Stimulated activated CD4-positive, alpha-beta T cell treated with anti-CD3 and anti-CD28 coated beads, Interleukin-1b, Interleukin-23, amount 100 ng/mL, for 24 hours (primary cell): ENCODE data around the gene GINS1.
A peak's percentile ranks its signal among the peaks of the same experiment; 100 is the strongest.
"Not testable (repeated sequence)": the region's sequence is repeated elsewhere in the genome, so short reads cannot be mapped to it uniquely, and the experiment has no call there.

Source experiments
- DNase-seq, 4 experiments: peaks; one replicate each; pipeline ENCODE4 v3.0.0-alpha.2; 2020; ENCODE audit warnings: low read depth in 4 of 4, low spot score in 1 of 4

The GINS1 gene

DNA sequence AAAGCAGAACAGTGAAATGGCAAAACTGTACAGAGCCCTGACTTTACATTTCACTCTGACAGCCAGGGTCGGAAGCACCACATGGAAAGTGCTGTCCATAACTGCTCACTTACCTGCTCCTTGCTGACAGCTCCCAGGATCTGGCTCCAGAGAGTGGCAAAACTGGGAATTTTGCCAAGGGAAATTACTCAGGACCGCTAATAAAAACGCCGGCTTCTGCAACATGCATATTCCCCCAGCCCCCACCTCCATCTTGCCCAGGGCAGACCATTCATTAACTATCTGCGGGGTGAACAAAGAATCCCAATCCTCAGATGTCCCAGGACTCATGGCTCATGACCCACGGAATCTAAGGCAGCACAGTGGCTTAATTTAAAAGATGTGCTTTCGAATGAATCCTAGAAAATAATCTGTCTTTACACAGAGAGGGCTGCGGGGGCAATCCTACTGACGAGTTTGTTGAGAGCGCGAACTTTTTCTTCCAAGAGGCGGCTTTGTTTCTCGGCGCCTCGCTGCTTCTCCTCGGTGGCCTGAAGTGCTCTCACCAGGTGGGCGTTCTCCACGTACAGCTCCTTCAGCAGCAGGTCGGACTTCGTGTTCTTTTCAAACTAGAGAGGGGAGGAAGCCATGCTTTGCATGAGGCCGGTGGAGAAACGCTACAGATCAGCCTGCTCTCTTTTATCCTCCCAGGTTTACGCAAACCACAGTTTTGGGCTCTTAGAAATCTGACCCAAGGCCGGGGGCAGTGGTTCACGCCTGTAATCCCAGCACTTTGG, 45.8 kb downstream of the GINS1 start:
- DNase-seq: no peak

DNA sequence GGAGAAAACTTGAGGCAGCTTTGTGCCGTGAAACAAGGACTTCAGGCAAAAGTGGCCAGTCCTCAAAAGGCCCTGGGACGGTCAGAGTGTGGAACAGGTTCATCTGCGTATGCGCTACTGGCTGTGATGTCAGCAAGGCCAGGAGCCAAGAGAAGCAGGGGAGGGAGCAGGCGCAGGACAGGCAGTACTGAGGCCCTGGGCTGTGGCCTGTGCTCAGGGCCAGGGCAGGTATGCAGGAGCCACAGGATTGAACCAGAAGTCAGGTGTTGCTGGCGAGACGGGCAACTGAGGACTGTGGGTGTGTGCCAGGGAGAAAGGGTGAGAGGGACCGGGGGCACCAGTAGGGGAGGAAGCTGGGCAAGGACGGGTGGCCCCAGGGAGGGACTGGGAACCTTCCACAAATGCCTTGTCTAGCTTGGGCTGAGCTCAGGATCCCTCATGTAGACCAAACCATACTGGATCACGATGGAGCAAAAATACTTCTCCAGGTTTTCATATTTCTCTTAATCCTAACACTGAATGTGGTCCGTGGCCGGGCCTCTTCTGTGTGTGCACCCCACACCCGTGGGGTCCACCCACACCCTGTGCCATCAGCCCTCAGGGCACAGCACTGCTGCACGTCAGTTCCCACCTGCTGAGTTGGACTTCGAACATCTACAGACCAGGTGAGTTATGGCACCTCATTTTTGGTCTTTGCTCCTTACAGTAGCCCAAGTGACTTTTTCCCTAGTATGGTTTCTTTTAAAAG, 46.9 kb downstream of the GINS1 start:
- no peak for DNase-seq

DNA sequence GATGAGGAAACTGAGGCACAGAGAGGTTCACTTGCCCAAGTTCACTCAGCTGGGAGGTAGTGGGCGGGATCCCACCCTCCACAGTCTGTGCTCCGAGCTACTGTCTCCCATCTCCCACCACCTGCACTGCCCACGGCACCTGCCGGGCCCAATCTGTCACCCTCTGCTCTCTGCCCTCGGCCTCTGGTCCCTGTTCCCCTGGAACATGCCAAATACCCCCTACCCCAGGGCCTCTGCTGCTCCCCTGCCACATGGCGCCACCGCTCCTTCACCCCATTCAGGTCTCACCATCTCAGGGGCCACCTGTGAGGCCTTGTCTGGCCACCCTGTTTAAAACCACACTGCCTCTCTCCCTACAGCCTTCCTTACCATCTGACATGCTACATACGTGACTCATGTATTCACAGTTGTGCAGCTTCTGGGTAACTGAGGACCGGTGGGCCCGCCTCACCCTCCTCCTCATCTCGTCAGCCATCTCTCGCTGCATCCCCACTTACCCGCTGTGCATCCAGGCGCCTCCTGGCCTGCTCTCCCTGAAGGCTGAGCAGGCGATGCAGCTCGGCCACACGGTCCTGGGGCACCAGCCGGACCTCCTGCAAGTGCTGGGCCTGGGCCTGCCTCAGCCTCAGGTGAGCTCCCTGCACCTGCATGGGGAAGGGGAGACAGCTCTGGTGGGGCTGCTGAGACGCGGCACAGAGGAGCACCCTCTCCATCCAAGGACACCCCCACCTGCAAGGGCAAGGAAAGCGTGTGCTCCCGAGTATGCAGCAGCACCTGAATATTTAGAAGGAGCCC, 50.6 kb downstream of the GINS1 start:
- no peak for DNase-seq

DNA sequence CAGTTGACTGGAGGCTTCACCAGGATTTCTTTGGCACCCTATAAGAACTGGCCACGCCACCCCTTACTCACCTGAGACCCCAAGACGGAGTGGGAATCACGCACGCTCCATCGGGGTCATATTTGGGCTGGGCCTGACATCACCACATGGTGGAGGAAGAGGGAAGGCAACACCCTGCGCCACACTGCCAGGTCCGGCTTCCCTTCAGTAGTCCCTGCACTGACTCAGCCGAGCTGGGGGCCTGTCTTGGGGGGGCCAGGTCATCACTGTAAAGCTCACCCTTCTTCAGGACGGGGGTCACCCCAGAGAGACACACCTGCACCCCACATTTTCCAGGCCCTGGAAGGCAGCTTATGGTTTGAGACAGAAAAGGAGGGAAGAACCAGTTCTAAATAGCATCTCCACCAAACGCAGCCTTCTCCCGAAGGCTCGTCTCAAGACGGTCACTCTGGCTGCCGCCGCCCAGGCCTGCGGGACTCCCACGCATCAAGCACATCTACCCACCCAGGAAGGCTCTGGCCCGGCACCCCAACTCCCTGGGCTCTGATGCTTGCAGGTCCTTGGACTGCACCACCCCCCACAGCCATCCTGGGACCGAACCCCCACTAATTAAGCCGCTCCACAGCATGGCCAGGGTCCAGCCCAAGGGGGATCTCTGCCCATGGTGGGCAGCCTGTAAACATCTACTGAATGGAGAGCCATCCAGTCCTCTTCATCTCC, 51.8 kb downstream of the GINS1 start:
- no peak for DNase-seq

DNA sequence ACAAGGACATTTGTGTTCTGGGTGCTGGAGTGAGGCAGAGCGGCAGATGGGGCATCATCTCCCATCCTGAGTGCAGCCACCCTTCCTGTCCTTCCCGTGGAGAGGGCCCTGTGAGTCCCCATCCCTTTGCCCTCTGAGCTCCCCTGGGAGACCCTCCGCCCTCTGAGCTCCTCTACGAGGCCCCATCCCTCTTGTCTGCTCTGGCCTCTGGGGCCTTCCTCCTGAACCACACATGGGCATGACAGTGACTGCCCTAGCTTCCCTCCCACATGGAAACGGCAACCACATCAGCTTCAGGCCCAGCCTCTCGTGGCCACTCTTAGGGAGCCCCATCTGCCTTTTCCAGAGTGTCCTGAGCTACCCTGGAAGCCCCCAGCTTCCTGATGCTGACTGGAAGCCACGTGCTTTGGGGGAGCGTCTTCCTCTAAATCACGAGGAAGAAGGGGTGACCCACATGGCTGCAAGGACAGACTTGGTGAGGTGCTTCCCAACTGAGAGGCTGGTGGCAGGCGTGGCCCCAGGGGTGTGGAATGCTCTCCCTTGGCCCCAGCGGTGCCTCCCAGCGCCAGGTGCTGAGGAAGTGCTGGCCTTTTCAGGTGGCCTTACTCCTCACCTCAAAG, 52.6 kb downstream of the GINS1 start:
- no peak for DNase-seq

DNA sequence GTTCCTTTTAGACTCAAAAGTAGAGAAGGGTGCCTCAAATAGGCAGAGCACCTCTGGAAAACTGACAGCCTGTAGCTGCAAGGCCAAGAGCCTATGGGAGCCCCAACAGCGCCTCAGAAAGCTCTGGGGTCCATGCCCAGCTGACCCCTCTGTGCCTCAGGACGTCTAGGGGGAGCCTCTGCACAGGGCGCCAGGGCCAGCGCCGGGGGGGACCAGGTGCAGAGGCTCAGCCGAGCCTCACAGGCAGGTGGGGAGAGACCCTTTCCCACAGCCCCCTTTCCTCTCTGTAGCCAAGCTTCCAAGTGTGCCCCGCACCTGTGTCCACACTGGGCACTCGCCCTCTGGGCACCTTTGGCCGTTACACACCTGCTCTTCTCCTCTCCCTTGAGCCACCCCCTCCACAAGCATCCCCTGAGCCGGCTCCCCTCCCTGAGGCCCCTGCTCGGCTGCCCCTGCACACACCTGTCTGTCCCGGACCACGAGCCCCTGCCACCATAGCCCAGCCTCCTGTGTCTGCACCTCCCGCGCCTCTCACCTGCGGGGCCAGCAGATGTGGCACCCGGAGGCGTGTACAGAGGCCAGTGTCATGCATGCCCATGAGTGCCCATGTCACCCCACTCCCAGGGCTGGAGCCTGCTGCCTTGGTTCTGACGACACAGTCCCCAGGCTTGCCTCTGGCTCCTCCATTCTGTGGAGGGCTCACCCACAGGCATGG, 53.2 kb downstream of the GINS1 start:
- no peak for DNase-seq

DNA sequence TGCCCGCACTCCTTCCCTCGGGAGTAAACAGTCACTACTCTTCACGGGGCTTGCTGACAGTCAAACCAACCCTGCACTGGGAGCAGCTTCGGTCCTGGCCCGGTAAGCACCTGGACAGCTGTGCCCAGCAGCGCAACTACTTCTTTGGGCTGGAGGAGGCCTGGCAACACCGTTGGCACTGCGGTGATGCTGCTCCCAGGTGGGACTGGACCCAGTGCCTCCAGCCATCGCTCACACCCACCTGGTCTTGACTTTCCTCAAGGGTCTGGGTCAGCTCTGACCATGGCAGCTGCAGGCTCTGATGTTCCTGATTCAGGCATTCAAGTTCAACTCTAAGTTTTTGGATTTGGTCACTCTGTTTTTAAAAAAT, 53.8 kb downstream of the GINS1 start:
- DNase-seq: no peak

DNA sequence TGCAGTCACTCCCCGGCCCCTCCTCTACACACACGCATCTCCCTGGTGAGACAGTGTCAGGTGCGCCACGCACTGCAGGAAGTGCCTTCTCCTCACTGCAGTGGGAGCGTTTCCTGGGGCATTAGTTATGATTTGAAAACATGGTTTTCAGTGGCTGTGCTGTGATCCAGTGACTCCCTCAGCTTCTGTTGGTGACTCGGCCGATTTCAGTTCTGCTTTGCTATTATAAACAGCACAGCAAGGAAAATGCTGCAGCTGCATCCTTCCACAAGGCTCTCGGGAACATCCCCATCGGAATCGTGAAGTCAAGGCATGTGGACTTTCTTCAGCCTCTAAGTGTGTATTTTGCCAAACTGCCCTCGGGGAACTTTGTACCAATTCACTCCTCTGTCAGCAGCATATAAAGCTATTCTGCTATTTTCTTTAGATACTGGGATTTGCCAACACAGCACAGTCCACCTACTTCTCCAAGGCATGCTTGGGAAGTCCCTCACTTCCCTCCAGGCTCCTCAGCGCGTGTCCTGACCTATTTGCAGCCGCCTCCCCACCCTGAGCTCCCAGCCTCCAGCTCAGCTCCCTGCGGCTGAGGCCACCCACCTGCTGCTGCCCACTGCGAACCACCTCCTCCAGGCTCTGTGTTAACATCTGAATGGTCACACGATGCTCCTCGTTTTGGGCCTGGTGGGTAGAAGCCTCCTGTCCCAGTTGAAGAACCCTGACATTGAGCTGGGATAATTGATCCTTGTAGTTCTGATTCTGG, 54.5 kb downstream of the GINS1 start:
- no peak for DNase-seq

DNA sequence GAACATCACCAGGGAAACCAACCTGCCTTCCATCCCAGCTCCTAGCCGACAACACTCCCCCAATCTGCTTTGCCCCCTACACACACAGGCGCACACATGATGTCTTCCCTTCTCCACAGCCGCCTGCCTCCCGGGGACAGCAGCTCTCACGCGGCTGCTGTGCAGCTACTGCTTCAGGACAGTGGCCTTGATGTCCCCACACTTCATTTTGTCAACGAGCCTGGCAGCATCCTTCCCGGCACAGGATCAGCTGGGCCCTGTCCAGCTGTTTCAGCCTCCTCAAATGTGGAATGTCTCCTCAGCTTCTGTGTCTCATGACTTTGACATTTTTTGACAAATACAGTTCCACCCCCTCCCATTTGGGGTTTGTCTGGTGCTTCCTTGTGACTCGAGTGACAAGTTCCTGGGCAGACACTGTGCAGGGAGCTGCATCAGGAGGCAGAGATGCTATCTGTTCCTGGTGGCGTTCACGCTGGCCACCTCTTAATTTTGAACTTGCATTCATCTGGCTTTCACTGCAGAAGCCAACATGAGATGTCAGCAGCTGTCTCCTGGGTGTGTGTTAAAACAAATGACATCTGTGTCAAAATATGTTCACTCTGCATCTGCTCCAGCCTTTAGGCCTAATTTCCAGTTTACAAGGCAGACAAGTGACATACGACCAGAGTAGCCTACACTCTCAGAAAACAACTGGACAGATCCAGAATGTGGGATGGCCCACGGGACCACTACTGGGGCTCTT, 57.2 kb downstream of the GINS1 start:
- no peak for DNase-seq

DNA sequence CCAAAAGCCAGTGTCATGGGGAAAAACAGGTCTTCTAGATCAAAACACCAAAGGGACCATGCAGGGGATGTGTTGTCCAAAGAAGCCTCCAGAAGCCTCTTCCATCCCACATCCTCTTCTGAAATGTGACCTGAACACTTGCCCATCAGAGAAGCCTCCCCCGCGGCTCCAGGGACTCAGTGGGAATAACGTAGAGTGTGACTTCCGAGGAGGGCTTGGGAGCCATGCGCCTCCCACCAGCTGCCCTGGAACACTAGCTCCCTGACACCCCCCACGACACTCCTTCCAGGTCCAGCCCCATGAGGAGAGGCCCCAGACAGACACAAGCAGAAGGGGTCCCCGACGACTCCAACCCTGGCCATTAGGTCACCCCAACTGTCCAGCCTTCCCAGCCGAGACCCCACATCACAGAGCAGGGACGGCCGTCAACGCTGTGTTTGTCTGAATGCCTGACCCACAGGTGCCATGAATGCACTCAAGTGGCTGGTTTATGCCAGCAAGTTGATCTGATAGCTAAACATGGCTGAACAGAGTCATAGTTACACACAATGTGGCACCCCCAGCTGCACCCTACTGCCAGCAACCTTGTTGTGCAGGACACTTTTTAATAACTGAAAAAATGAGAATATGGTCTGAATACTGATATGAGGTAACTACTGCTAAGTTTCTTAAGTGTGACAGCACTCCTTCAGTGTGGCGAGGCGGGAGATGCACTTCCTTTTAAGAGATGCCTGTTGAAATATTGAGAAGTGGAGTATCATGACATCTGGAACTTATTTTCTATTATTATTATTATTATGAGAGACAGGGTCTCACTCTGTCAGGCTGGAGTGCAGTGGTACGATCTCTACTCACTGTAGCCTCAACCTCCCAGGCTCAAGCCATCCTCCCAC, 58.0 kb downstream of the GINS1 start:
- DNase-seq: no peak

DNA sequence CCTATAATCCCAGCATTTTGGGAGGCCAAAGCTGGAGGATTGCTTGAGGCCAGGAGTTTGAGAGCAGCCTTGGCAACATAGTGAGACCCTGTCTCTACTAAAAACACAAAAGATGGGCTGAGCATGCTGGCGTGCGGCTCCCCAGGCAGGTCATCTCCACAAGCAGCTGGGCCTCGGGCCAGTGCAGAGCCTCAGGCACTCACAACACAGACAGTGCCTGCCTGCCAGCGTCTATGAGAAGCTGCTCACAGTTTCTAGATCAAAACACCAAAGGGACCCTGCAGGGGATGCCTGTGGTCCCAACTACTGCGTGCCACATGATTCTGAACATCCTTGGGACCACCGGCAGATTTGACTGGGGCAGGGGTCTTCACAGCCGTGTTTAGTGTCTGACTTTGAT, 59.4 kb downstream of the GINS1 start:
- DNase-seq: no peak

DNA sequence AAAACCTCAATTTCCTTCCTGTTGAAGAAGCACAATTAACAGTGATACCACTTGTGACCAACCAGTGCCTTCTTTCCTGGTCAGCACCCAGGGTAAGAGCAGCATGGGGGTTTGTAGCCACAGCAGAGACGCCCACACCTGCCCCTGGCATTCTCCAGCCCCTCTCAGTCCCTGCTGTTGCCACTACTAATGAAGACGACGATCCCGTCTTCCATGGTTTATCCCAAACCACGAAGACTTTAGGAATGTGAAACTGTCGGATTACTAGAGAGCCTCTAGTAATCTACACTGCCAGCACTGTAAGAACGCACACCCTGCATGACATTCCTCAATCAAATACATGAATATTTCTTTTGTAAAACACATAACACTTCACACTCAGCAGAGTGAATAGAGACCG, 60.0 kb downstream of the GINS1 start:
- DNase-seq: no peak

DNA sequence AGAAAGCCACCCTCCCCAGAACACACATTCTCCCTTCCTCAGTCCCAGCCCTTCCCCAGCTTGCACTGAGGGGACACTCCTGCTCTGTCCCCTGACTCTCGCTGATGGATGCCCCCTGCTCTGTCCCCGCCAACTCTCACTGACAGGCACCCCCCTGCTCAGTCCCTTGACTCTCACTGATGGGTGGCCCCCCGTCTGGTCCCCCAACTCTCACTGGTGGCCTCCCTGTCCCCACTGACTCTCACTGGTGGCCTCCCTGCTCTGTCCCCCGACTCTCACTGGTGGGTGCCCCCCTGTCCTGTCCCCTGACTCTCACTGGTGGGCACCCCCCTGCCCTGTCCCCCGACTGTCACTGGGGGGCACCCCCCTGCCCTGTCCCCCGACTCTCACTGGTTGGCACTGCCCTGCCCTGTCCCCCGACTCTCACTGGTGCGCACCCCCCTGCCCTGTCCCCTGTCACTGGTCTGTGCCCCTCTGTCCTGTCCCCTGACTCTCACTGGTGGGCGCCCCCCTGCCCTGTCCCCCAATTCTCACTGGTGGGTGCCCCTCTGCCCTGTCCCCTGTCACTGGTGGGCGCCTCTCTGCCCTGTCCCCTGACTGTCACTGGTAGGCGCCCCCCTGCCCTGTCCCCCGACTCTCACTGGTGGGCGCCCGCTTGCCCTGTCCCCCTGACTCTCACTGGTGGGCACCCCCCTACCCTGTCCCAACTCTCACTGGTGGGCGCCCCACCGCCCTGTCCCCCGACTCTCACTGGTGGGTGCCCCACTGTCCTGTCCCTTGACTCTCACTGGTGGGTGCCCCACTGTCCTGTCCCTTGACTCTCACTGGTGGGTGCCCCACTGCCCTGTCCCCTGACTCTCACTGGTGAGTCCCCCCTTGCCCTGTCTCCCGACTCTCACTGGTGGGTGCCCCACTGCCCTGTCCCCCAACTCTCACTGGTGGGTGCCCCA, 60.9 kb downstream of the GINS1 start:
- no peak for DNase-seq

DNA sequence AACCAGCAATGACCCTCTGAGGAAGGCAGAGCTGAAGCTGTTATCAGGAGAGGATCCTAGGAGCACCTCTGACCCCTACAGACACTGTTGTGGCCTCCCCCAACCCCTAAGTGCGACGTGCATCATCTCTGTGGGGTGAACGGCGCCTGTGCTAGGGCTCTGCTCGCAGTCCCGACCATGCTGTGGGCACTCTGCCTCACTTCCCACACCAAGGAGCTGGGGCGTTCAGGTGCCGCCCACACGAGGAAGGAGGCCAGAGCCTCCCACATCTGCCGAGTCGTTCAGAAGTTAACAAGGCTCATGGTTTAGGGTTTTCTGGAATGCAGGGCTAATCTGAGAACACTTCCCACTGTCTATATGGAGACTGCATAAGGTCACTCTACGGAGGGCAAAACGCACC, 62.1 kb downstream of the GINS1 start:
- no peak for DNase-seq

DNA sequence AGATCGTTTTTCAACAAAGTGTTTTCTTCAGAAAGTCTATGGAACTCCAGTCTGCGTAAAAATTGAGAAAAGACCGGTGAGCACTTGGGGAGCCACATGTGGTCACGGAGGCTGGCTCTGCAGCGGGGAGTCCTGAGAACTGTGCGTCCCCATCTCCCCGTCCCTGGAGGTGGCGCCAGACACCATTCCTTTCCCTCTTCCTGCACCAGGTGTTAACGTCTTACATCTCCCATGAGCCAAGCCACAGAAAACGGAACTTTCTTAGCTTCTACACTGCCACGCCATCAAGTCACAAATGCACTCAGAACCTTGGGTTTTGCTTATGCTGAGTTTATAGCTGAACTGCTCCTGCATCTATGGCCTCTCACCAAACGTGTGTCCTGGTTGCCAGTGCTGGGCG, 62.6 kb downstream of the GINS1 start:
- peak in 2 of 4 experiments; percentile 9 to 34 for DNase-seq

DNA sequence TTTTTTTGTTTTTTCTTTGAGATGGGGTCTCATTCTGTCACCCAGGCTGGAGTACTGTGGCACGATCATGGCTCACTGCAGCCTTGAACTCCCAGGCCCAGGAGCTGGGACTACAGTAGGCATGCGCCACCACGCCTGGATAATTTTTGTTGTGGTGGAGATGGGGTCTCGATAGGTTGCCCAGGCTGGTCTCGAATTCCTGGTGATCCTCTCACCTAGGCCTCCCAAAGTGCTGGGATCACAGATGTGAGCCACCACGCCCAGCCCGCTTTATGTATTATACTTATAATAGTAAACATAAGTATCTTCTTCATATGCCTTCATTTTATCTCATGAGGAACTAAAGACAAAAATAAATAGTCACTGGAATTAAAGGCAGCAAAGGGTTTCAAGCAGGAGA, 63.5 kb downstream of the GINS1 start:
- no peak for DNase-seq

DNA sequence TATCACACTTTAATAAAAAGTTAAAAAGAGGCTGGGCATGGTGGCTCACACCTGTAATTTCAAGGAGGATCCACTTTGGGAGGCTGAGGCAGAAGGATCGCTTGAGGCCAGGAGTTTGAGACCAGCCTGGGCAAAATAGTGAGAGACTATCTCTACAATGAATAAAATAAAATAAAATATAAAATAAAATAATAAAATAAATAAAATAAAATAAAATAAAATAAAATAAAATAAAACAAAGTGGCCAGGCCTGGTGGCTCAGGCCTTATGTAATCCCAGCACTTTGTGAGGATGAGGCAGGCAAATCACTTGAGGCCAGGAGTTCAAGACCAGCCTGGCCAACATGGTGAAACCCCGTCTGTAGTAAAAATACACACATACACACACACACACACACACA, 65.8 kb downstream of the GINS1 start:
- not testable (repeated sequence) for DNase-seq
